HL-60 (cell line): ENCODE results near the gene LGALS7.

Source experiments
- DNase-seq, 2 experiments: peaks; one replicate each; pipeline ENCODE4 v3.0.0-alpha.2; 2010 to 2020; ENCODE audit warnings: low read depth in 1 of 2, low spot score in 1 of 2
- H3K27ac ChIP-seq: fragments of 250-450 bp; sonication (Bioruptor Pico); replicated peaks from 2 replicates; pipeline ENCODE4 v1.5.1; 2020; ENCODE audit warnings: mild to moderate bottlenecking, moderate library complexity
- H3K27me3 ChIP-seq: fragments of 250-450 bp; sonication (Bioruptor Pico); 2 replicates; pipeline ENCODE4 v1.5.1; 2021; ENCODE audit warnings: mild to moderate bottlenecking, moderate library complexity; ENCODE audit not compliant: insufficient read depth, poor library complexity, severe bottlenecking
- H3K4me3 ChIP-seq: replicated peaks from 2 replicates; pipeline ENCODE4 v1.5.1; 2011; ENCODE audit warnings: mild to moderate bottlenecking, control low read depth, low read length; ENCODE audit not compliant: insufficient read depth
- CTCF ChIP-seq: IDR thresholded peaks from one replicate; pipeline ENCODE4 v1.5.1; 2011; ENCODE audit warnings: low read length, control low read depth, inconsistent platforms; ENCODE audit not compliant: insufficient read depth
- GABPA ChIP-seq: IDR thresholded peaks from 2 replicates; pipeline ENCODE4 v1.6.1; 2012; ENCODE audit warnings: low read depth
- POLR2AphosphoS5 ChIP-seq: IDR thresholded peaks from 2 replicates; pipeline ENCODE4 v1.6.1; 2012; ENCODE audit warnings: low read depth
- REST ChIP-seq: IDR thresholded peaks from 2 replicates; pipeline ENCODE4 v1.6.1; 2012; ENCODE audit warnings: low read depth; ENCODE audit not compliant: insufficient replicate concordance
- SPI1 ChIP-seq: IDR thresholded peaks from 2 replicates; pipeline ENCODE4 v1.6.1; 2012; ENCODE audit warnings: low read depth, mild to moderate bottlenecking, borderline replicate concordance

The LGALS7 gene

GRCh38 chr19:38730470-38730730 lies 42.9 kb downstream of the LGALS7 start:
- Histone ChIP-seq H3K27me3 (no peaks in the 10 kb centered on the region), H3K4me3 (no peak overlapping the region), H3K27ac (no peak overlapping the region)
- no peak for DNase-seq
- no peak for TF ChIP-seq GABPA
- no peak for TF ChIP-seq CTCF
- TF ChIP-seq SPI1, result no peak
- TF ChIP-seq POLR2AphosphoS5, result no peak
- no peak for TF ChIP-seq REST

- TF ChIP-seq CTCF, result peak; percentile 65
- no peak for TF ChIP-seq REST
- DNase-seq, result peak in 1 of 2 experiments; percentile 66
- Histone ChIP-seq H3K4me3 (no peak overlapping the region), H3K27me3 (no peaks in the 10 kb centered on the region), H3K27ac (no peak overlapping the region)
Measured at GRCh38 chr19:38729653-38730469, 43.5 kb downstream of the LGALS7 start.

- H3K27me3 ChIP-seq, result no peaks in the 10 kb centered on the region
- TF ChIP-seq GABPA (no peak), SPI1 (no peak), POLR2AphosphoS5 (no peak), CTCF (no peak), REST (no peak)
- H3K27ac ChIP-seq, result no peak overlapping the region
- no peak for DNase-seq
- H3K4me3 ChIP-seq, result no peak overlapping the region
Measured at GRCh38 chr19:38728752-38729541, 44.4 kb downstream of the LGALS7 start.
